Endothelial cell of umbilical vein (primary cell): ENCODE data around the gene HDAC3. TPM values are rescaled to one million over a fixed set of nuclear protein-coding genes. Genes with fewer than 3 reads are reported as not detected.
A peak's percentile ranks its signal among the peaks of the same experiment; 100 is the strongest.

Experiments used
- BruUV-seq: library from RNA; stranded (reverse); fragments of 400-500 nt; replicated peaks from 2 replicates; lab custom pipeline; 2021; lab: Mats Ljungman, UMichigan
- CTCF ChIA-PET: fragments of 300-600, 350-600 bp; sonication (Branson Sonifier 250); formaldehyde crosslinking; loops from one replicate; lab custom pipeline; 2021; ENCODE audit warnings: antibody characterized with exemption, inconsistent platforms; lab: Charles Lee
- POLR2A ChIA-PET: fragments of 300-600, 350-600 bp; sonication (Branson Sonifier 250); formaldehyde crosslinking; loops from one replicate; lab custom pipeline; 2021; ENCODE audit warnings: antibody characterized with exemption, inconsistent platforms; lab: Charles Lee
- DNase-seq: peaks from one replicate; pipeline ENCODE4 v3.0.0-alpha.2; 2011; ENCODE audit warnings: low read depth, low spot score
- FAIRE-seq: peaks from 2 replicates; lab custom pipeline; 2011; peaks lifted over from hg19 to GRCh38; lab: Jason Lieb, UNC
- H2AFZ ChIP-seq: 2 replicates; pipeline ENCODE4 v1.6.0; 2012; ENCODE audit warnings: low read depth, low read length, control low read depth, inconsistent platforms
- H3K27ac ChIP-seq: 2 replicates; pipeline ENCODE4 v1.5.1; 2011; ENCODE audit warnings: low read depth, mild to moderate bottlenecking, control low read depth, low read length, moderate library complexity; ENCODE audit not compliant: insufficient read depth
- H3K27me3 ChIP-seq, 2 experiments: 2 replicates each; pipeline versions ENCODE4 v1.6.0 to v1.6.1; 2011; ENCODE audit warnings: low read length in 2 of 2, mixed read lengths in 1 of 2; ENCODE audit not compliant: control insufficient read depth in 2 of 2, insufficient read depth in 2 of 2
- H3K36me3 ChIP-seq, 2 experiments: 2 replicates in 1 of 2; 3 replicates in 1 of 2; pipeline ENCODE4 v1.5.1; 2011; ENCODE audit warnings: low read length in 2 of 2, mild to moderate bottlenecking in 1 of 2, moderate library complexity in 1 of 2; ENCODE audit not compliant: control insufficient read depth in 2 of 2, insufficient read depth in 2 of 2; ENCODE audit errors: extremely low read depth in 1 of 2
- H3K4me1 ChIP-seq: 3 replicates; pipeline ENCODE4 v1.5.1; 2011; ENCODE audit warnings: mild to moderate bottlenecking, low read length; ENCODE audit not compliant: control insufficient read depth, insufficient read depth; ENCODE audit errors: extremely low read depth
- H3K4me2 ChIP-seq: 2 replicates; pipeline ENCODE4 v1.6.1; 2011; ENCODE audit warnings: low read length, control low read depth, mixed read lengths; ENCODE audit not compliant: insufficient read depth
- H3K4me3 ChIP-seq, 3 experiments: fragments of 200-600 bp in 1 of 3; sonication (generic), shearing (Covaris generic) in 1 of 3; replicated peaks in 1 of 3; 2 replicates each; pipeline ENCODE4 v1.5.1; 2011 to 2016; ENCODE audit warnings: control low read depth in 3 of 3, low read length in 3 of 3, mild to moderate bottlenecking in 2 of 3, inconsistent platforms in 1 of 3, low read depth in 1 of 3, moderate library complexity in 1 of 3; ENCODE audit not compliant: insufficient read depth in 1 of 3
- H3K79me2 ChIP-seq: 2 replicates; pipeline ENCODE4 v1.6.0; 2012; ENCODE audit warnings: low read length, inconsistent platforms; ENCODE audit not compliant: control insufficient read depth, insufficient read depth
- H3K9ac ChIP-seq: replicated peaks from 2 replicates; pipeline ENCODE3; 2011; ENCODE audit warnings: low read length, control low read depth; ENCODE audit not compliant: insufficient read depth; ENCODE audit errors: extremely low read depth
- H3K9me1 ChIP-seq: replicated peaks from 3 replicates; pipeline ENCODE4 v1.6.0; 2011; ENCODE audit warnings: mild to moderate bottlenecking, low read length; ENCODE audit not compliant: control insufficient read depth, insufficient read depth; ENCODE audit errors: extremely low read depth
- H3K9me3 ChIP-seq: replicated peaks from 2 replicates; pipeline ENCODE4 v1.5.1; 2012; ENCODE audit warnings: low read length, inconsistent platforms; ENCODE audit not compliant: control insufficient read depth, insufficient read depth
- H4K20me1 ChIP-seq: replicated peaks from 2 replicates; pipeline ENCODE3; 2011; ENCODE audit warnings: mild to moderate bottlenecking, low read length; ENCODE audit not compliant: control insufficient read depth, insufficient read depth; ENCODE audit errors: extremely low read depth
- EZH2 ChIP-seq: IDR thresholded peaks from 2 replicates; pipeline ENCODE4 v1.6.1; 2012; ENCODE audit warnings: borderline replicate concordance, low read depth, mild to moderate bottlenecking, moderate library complexity, low read length, inconsistent platforms; ENCODE audit not compliant: severe bottlenecking
- FOS ChIP-seq: IDR thresholded peaks from 2 replicates; pipeline ENCODE4 v1.6.1; 2011; ENCODE audit warnings: mild to moderate bottlenecking, low read length, moderate library complexity, borderline replicate concordance; ENCODE audit not compliant: insufficient read depth
- GATA2 ChIP-seq: IDR thresholded peaks from 2 replicates; pipeline ENCODE4 v1.7.0; 2011; ENCODE audit warnings: low read depth, mild to moderate bottlenecking, moderate library complexity, mixed read lengths, low read length; ENCODE audit not compliant: insufficient read length, insufficient read depth
- JUN ChIP-seq: IDR thresholded peaks from 2 replicates; pipeline ENCODE4 v1.6.1; 2011; ENCODE audit warnings: borderline replicate concordance, low read depth; ENCODE audit not compliant: insufficient read length, insufficient read depth
- MYC ChIP-seq: IDR thresholded peaks from one replicate; pipeline ENCODE4 v1.6.1; 2011; ENCODE audit warnings: mild to moderate bottlenecking, low read depth, low read length
- dilution Hi-C: fragments of 300-500 bp; cut with MboI; formaldehyde crosslinking; loops from one replicate; pipeline ENCODE4 v1.15.0; 2019; ENCODE audit warnings: low sequenced_read_pairs; ENCODE audit not compliant: extremely low pct_ligation_motif_present
- intact Hi-C: fragments of 100-400 bp; cut with micrococcal nuclease; formaldehyde crosslinking; loops from one replicate; pipeline ENCODE4 v1.10.0; 2022
- polyA plus RNA-seq, 4 experiments: library from polyadenylated mRNA; depleted of rRNA in 3 of 4; stranded (reverse) in 3 of 4; unstranded in 1 of 4; fragments of >200 nt; gene quantifications; 2 replicates each; pipeline versions ENCODE4 v1.2.1 to v1.2.3, GENCODE V29; 2011 to 2012; ENCODE audit warnings: missing spikeins in 1 of 4
- total RNA-seq: library from RNA; stranded (reverse); gene quantifications from 2 replicates; pipeline ENCODE4 v1.2.3, GENCODE V29; 2021
- TF ChIP-seq, protein P1 (sequence below): IDR thresholded peaks from 2 replicates; pipeline ENCODE4 v1.6.1; 2011; ENCODE audit not compliant: insufficient read depth, insufficient read length
- TF ChIP-seq, protein P2 (sequence below), 2 donors: IDR thresholded peaks; 1 replicate in 1 of 2; 2 replicates in 1 of 2; pipeline ENCODE4 v1.5.1; 2011; ENCODE audit warnings: low read length in 2 of 2, mild to moderate bottlenecking in 2 of 2, moderate library complexity in 2 of 2, control low read depth in 1 of 2, inconsistent platforms in 1 of 2, low read depth in 1 of 2; ENCODE audit not compliant: insufficient read depth in 1 of 2; ENCODE audit errors: extremely low read depth in 1 of 2

HDAC3 gene
- total and polyA plus RNA-seq, 2 donors (not counting 3 experiments of a cell fraction or from before 2014, with no cell fraction given): 58.5 to 75.5 TPM

DNA sequence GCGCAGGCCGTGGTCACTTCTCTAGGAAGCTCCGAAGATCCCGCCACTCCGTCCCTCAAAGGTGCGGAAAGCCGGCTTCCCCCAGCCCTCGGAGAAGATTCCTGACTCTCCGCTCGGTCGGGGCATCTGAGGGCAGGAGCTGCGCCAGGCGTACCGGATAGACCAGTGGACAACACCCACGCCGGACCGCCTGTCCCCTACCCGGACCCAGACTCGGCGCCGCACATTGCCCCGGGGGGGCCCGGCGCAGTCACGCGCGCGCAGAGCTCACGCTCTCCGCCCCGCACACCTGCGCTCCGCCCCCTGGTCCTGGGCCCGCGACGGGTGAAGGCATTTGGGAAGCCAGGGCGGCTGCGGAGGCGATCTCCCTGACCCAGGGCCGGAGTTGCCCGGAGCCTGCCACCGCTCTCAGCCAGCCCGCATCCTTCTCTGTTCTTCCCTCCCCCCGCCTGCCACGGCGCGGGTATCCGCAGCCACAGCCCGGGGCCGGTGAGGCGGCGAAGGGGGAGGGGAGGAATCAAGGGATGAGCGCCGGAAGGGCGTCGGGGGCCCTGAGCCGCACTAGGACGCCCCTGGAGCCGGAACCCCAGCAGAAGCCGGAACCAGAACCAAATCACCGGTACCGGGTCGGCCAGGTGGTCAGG, 596 bp upstream of the HDAC3 start:
- no peak for DNase-seq
- H3K36me3 ChIP-seq: no peaks in the 10 kb centered on the region
- H3K27ac ChIP-seq: peak overlapping the region; percentile 10
- no peaks in the 10 kb centered on the region for H3K27me3 ChIP-seq
- CTCF ChIA-PET: interaction anchor here (0.6 to 14.7 kb wide), 14 partner anchors 9 to 1076 kb away, joined by 3 to 163 read pairs (median 4); partner anchors contain the start of genes DIAPH1 and FCHSD1
- no peaks in the 10 kb centered on the region for H3K9me1 ChIP-seq
- peaks cover 23% of the 10 kb centered on the region for H3K4me1 ChIP-seq
- peak overlapping the region; percentile 85 for H3K4me2 ChIP-seq
- dilution Hi-C loops (no loop called here), intact Hi-C loops (loop anchor here (1.0 kb wide), 1 partner anchor 45 kb away; no protein-coding TSS in a partner anchor)
- no peak for FAIRE-seq
- BruUV-seq: no TSS peak
- H3K4me3 ChIP-seq: peak overlapping the region; percentile 75 to 82 (median 77)
- H3K9ac ChIP-seq: peak overlapping the region; percentile 48
- peaks cover 5% of the 10 kb centered on the region for H4K20me1 ChIP-seq
- peaks cover 28% of the 10 kb centered on the region for H3K79me2 ChIP-seq
- POLR2A ChIA-PET: interaction anchor here (0.8 to 1.5 kb wide), 3 partner anchors 18 to 45 kb away, joined by 5 to 8 read pairs (median 6); partner anchors contain the start of gene DIAPH1
- H3K9me3 ChIP-seq: no peaks in the 10 kb centered on the region
- H2AFZ ChIP-seq: peak overlapping the region; percentile 93
- TF ChIP-seq, protein P1, sequence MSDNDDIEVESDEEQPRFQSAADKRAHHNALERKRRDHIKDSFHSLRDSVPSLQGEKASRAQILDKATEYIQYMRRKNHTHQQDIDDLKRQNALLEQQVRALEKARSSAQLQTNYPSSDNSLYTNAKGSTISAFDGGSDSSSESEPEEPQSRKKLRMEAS: no peak
- no peak for TF ChIP-seq JUN
- TF ChIP-seq, protein P2, sequence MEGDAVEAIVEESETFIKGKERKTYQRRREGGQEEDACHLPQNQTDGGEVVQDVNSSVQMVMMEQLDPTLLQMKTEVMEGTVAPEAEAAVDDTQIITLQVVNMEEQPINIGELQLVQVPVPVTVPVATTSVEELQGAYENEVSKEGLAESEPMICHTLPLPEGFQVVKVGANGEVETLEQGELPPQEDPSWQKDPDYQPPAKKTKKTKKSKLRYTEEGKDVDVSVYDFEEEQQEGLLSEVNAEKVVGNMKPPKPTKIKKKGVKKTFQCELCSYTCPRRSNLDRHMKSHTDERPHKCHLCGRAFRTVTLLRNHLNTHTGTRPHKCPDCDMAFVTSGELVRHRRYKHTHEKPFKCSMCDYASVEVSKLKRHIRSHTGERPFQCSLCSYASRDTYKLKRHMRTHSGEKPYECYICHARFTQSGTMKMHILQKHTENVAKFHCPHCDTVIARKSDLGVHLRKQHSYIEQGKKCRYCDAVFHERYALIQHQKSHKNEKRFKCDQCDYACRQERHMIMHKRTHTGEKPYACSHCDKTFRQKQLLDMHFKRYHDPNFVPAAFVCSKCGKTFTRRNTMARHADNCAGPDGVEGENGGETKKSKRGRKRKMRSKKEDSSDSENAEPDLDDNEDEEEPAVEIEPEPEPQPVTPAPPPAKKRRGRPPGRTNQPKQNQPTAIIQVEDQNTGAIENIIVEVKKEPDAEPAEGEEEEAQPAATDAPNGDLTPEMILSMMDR (IDR thresholded peaks at IDR 0.05; ENCODE audit: extremely low read depth in 1 of 2, insufficient read depth in 1 of 2, low read depth in 1 of 2, low read length in 2 of 2): no peak
- no peak for TF ChIP-seq EZH2
- no peak for TF ChIP-seq GATA2
- no peak for TF ChIP-seq FOS
- no peak for TF ChIP-seq MYC
